HG03108 (cell line): ENCODE results near the gene PXMP2.
A peak's percentile ranks its signal among the peaks of the same experiment; 100 is the strongest.

Experiments used
- ATAC-seq: cut with Tn5 transposase; IDR thresholded peaks from one replicate; pipeline ENCODE4 v1.9.1; 2021; ENCODE audit warnings: moderate library complexity; ENCODE audit not compliant: unreplicated experiment

Gene PXMP2

GRCh38 chr12:132659146-132659545, 28.2 kb upstream of the PXMP2 start:
- ATAC-seq, result no peak

DNA sequence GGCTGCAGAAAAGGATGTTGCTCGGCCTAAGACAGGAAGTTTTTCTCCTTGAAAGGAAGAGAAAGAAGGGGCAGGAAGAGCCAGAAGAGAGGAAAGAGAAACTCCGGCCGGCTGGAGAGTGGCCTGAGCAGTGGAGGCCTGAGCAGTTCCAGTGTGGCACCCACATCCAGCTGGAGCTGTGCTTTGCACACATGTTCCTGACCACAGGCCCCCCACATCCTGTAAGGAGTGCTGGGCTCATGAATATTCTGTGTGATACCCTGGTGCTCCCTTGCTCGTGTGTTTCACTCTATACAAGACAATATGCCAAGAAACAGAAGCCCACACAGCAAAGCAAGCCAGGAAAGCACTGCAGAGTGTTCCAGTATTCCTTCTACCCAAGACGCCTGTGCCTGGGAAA, 27.3 kb upstream of the PXMP2 start:
- no peak for ATAC-seq

GRCh38 chr12:132660996-132661395, 26.4 kb upstream of the PXMP2 start:
- ATAC-seq, result no peak

DNA sequence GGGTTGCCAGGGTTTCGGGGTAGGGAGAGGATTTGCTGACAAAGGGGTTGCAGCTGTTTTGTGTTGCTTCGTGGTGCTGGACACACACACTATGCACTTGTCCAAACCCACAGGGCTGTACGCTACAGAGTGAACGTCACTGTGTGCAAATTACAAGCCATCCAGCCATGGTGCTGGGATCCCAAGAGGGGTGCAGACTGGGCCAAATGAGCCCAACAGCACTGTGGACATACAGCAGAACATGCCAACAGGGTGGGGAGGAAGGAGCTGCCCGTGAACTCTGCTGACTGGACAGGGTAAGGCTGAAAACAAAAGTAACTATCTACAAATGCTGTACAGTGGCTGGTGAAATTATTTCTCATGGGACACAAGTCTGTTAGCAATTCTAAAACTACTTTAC, 25.4 kb upstream of the PXMP2 start:
- ATAC-seq, result no peak

DNA sequence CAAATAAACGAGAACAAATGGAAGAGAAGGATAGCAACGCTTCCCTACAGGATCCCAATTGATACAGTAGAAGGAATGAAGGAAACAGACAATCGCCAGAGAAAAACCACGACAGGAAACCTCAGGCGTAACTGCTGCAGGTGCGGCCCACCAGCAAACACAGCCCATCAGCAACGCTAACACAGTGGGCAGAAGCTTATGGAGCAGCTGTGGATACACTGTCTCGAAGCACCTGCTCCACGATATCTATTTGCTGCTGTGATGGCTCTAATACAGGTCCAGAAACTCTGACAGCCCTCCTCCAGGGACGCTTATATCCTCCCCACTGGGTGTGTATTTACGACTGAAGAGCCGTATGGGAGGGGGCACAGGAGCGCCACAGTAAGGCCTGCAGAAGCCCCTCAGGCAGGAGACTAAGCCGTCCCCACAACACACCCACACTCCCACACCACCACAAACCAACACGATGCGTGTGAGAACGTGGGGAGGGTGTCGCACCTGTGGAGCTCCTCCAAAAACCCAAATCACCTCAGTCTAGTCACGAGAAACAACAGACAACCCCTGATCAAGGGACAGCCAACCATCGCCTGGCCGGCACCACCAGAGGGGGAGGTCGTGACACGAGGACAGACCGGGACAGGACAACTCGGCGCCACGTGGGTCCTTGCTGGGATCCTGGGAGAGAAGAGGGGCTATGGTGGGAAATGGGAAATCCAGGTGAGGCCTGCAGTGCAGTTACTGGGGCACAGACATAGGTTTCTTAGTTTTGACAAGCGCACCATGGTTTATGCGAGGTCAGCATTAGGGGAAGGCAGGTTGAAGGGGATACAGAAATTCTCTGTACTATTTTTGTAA, 24.3 kb upstream of the PXMP2 start:
- ATAC-seq, result no peak

- no peak for ATAC-seq
Observed at GRCh38 chr12:132664206-132665148, 22.9 kb upstream of the PXMP2 start.

- no peak for ATAC-seq
Observed at GRCh38 chr12:132665149-132665491, 22.3 kb upstream of the PXMP2 start.

DNA sequence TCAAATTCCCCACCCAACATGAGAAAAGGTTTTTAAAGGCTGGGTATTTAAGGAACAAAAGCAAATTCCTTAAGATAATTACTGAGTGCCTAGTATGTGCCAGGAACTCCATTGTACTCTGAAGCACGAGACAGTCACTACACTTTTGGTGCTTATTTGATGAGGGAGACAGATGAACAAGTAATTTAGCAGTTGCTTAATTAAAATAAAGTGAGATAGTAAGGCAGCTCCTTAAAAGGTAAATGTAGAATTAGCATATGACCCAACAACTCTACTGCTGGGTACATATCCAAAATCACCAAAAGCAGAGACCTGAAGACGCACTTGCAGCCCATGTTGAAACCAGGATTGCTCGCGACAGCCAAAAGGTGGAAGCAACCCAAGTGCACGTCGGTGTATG, 21.6 kb upstream of the PXMP2 start:
- no peak for ATAC-seq

DNA sequence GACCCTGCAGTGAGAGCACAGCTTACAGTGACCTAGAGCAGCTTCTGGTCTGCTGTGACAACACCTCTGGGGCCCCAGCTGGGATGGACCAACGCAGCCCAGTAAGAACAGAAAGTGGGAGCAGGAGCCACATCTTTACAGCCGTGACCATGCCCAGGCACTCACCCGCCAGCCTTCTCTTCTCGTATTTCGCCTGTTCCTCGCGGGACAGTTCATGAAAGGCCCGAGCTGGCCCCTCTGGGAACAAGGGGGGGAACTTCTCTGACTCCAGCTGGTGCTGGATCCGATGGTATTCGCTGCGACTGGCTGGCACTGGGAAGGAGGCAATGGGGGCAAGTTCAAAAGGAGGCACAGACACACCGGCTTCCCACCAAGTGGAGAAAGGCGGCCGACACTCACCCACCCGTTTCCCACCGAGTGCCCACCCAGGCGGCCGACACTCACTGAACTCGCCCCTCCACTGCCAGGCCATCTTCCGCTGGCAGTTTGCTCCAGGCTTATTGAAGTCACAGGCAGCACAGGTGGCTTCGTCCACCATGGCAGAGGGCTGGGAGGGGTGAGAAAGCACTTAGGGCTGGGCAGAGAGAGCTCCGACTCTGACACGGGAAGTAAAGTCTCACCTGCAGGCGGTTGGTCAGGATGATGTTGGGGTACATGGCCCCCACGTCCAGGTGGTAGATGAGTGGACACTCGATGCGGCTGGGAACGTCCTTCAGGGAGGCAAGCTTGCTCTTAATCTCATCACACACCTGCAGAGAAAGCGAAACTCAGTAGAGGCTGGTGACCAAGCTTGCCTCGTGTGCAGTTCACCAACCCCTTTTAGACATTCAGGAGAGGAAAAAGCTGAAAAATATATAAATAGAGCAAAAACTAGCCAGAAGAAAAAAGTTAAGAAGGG, 18.9 kb upstream of the PXMP2 start:
- no peak for ATAC-seq

GRCh38 chr12:132669166-132669879, 18.1 kb upstream of the PXMP2 start:
- ATAC-seq, result no peak

DNA sequence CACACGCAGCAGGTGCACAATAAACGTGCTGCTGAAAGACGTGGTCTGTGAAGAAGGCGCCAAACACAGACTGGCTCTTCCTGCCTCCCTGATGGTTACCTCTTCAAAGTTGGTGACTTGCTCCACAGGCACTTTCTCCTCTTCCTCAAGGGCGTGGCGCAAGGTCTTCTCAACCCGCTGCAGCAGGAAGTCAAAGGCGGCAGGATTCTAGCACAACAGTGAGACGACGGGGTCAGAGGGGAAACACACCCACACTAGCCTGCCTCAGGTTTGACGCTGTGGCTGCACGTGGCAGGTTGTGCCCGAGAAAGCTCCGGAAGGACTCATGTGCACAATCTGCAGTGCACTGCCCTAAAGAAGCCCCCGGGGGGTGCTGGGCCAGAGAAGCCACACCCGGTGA, 15.3 kb upstream of the PXMP2 start:
- no peak for ATAC-seq

- ATAC-seq, result no peak
Observed at GRCh38 chr12:132672678-132673077, 14.7 kb upstream of the PXMP2 start.

DNA sequence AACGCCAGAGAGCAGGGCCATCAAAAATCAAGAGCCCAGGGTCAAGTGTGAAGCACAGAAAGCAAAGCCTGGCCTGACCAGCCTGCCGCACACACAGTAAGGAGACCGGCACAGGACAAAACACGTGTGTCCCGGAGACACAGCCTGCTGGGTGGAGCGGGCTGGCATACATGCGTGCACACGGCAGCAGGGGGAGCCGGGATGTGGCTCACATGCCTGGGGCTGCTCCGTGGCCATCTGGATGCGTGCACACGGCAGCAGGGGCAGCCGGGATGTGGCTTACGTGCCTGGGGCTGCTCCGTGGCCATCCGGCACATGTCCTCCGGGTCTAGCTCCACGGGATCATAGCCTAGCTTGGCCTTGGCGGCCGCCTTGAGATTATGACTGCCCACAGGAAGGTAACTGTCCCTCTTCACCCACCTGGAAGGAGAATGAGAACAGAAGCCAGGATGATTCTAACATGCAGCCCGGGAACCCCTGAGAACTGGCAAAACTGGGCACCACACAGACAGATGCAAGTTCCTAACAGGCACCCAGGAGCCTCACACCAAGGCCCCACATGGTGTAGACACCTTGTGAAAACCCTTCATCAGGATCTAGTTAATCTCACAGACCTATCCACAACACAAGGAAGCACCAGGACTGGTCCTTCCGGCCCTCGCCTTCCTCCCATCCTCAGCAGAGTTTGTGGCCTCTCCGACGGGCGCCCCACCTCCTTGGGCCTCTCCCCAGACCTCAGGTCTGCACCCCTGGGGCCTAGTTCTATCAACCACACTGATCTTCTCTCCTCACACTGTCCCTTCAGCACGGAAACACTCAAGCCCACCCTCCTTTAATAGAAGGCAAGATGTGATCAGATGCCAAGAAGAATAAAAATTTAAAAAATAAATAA, 13.9 kb upstream of the PXMP2 start:
- no peak for ATAC-seq

GRCh38 chr12:132674561-132674960, 12.8 kb upstream of the PXMP2 start:
- ATAC-seq, result no peak

DNA sequence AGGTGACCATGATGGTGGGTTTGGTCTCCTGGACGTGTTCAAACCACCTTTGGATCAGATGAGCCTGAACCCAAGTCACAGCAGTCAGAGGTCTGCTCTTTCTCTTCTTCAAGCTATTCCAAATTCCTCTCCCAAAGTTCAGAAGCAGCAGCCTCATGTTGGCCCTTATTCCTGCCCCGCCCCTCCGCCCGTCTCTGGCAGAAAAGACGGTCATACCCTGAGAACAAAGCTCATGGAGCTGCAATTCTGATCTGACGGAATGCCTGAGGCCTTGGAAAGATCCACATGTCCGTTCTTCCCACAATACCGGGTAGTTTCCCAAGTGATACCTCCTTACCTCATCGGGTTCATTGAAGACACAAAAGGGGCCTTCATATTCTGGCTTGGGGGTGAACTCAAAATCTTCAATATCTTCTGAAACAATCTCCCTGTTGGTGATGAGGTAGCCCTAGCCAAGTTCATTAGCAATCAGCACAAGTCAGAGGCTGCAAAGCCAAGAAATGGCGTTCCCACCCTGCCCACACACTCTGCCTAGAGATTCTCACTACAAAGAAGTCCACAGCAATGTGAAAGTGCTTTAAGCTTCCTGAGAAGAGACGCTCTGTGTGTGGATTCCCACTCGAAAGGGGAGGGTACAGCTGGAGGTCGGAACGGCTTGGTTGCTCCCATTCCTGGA, 11.5 kb upstream of the PXMP2 start:
- ATAC-seq, result no peak

DNA sequence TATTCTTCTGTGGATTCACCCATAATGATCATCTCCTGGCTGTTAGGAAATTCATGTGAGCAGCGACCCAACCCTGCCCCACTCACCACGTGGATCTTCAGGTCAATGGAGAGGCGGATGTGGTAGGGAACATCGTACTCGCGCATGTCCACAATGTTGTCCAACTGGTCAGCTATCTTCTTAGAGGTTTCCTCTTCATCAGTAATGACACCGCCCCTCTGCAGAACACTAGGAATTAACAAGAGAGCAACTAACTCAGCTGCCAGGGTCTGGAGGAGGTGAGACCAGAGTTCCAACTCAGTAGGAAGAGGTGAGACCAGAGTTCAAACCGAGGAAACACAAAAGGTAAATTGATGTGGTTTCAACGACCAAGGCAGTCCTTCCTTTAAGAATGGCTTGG, 9.9 kb upstream of the PXMP2 start:
- no peak for ATAC-seq

GRCh38 chr12:132685400-132685799, 2.0 kb upstream of the PXMP2 start:
- ATAC-seq, result no peak

DNA sequence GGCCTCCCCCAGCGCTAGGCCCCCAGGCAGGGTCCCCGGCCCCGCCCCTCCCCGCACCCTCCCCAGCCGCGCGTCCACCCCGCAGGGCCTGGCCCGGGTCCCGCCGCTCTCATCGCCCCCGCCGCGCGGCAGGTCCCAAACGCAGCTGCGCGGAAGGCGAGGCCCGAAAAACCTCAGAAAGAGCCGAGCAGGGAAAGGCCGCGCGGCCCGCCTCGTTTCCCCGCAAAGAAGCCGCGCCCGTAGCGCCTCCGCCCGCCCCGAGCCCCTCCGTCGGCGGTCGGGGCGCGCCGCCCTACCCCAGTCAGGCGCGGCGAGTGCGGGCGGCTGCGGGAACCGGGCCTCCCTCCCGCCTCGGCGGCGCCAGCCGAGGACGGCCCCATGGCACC, 569 bp upstream of the PXMP2 start:
- peak; percentile 10 for ATAC-seq

DNA sequence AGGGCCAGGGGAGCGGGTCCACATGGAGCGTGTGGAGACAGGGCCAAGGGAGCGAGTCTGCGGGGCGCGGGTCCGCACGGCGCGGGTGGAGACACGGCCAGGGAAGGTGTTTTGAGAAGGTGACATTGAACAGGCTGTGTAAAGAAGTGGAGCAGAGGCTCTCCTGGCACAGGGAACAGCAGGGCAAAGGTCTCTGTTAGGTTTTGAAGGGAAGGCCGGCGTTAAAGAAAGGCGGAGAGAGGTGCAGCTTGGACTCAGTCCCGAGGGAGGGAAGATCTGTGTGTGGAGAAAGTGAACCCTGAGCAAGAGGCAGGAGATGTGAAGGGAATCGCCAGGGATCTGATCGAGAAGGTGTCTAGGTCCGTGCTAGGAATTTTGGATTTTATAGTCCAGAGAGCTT, 1.8 kb downstream of the PXMP2 start:
- no peak for ATAC-seq
